Psoas muscle (tissue), 8 donors: ENCODE measurements around the gene MYO15B. TPM values are rescaled to one million over a fixed set of nuclear protein-coding genes. Genes with fewer than 3 reads are reported as not detected.

ENCODE experiments used
- ATAC-seq, 4 donors: fragments of 200-7000 bp; cut with Tn5 transposase; one replicate each; pipeline ENCODE4 v1.9.1; 2020; ENCODE audit warnings: moderate library complexity in 3 of 4, mild to moderate bottlenecking in 2 of 4
- DNase-seq, 2 donors: peaks; one replicate each; pipeline ENCODE4 v3.0.0-alpha.2; 2020
- H3K27ac ChIP-seq: fragments of 200-600 bp; one replicate; pipeline ENCODE4 v1.8.0; 2022
- H3K27me3 ChIP-seq, 3 donors: fragments of 200-600 bp in 1 of 3; one replicate each; pipeline versions ENCODE4 v1.6.1 to v1.8.0; 2013 to 2022; ENCODE audit warnings: low read length in 2 of 3, mild to moderate bottlenecking in 2 of 3, moderate library complexity in 1 of 3; ENCODE audit not compliant: insufficient read depth in 3 of 3
- H3K36me3 ChIP-seq, 2 donors: fragments of 200-600 bp in 1 of 2; one replicate each; pipeline versions ENCODE4 v1.6.1 to v1.8.0; 2013 to 2022; ENCODE audit warnings: low read depth in 1 of 2, mild to moderate bottlenecking in 1 of 2, moderate library complexity in 1 of 2; ENCODE audit not compliant: insufficient read depth in 1 of 2
- H3K4me1 ChIP-seq: fragments of 200-600 bp; one replicate; pipeline ENCODE4 v1.8.0; 2022
- H3K4me3 ChIP-seq: fragments of 200-600 bp; one replicate; pipeline ENCODE4 v1.8.0; 2022; ENCODE audit warnings: mild to moderate bottlenecking
- H3K9me3 ChIP-seq: fragments of 200-600 bp; one replicate; pipeline ENCODE4 v1.8.0; 2022
- CTCF ChIP-seq: fragments of 200-600 bp; IDR thresholded peaks from one replicate; pipeline ENCODE4 v1.8.0; 2022; ENCODE audit warnings: antibody characterized with exemption
- WGBS, 3 donors: extraction: QIAGEN DNeasy Blood & Tissue Kit; methylation state at CpG; one replicate each; pipeline versions ENCODE4 v1.1.6 to v1.1.7; 2013; 5-methylcytosine and 5-hydroxymethylcytosine counted together
- intact Hi-C, 2 donors: fragments of 100-400 bp; cut with DNase I; formaldehyde crosslinking; loops; one replicate each; pipeline versions ENCODE4 v1.11.0 to v1.14.2; 2022
- polyA plus RNA-seq, 3 donors: library from polyadenylated mRNA; stranded (reverse); fragments of 200-250 nt; gene quantifications; one replicate each; pipeline ENCODE4 v1.2.3, GENCODE V29; 2013
- total RNA-seq, 4 donors: library from RNA; stranded (reverse); fragmentation: NEBNext Ultra II Directional in 2 of 4; extraction: Animal tissue kit (Norgen Biotek cat#: 25700) in 2 of 4; gene quantifications; one replicate each; pipeline versions ENCODE4 v1.2.1 to v1.2.4, GENCODE V29; 2021 to 2023
- donor health status: healthy with polysubstance abuse.
- donor health status: DM: no; HTN: no; CAD: no; lungs with moderate emphysema.
- donor health status: Bipolar disorder and iron deficiency.
- donor health status: healthy.
- donor health status: DM: yes; HTN: yes; CAD: no.
- donor health status: DM: no; HTN: no; CAD: no.
- donor health status: DM: no; HTN: no; CAD: no.
- donor health status: DM: yes; HTN: yes; CAD: no.

The MYO15B gene
- total and polyA plus RNA-seq, 7 donors, result 5.2 to 28.2 (median 16.7) TPM

GRCh38 chr17:75667825-75668224 is 80.2 kb downstream of the MYO15B start:
- no peak for TF ChIP-seq CTCF
- 3 to 6% (median 6%) methylated on average over 4 of the region's 4 CpGs for WGBS, 3 donors
- no peak for ATAC-seq
- Histone ChIP-seq H3K27me3 (no peaks in the 10 kb centered on the region), H3K4me3 (peak overlapping the region; percentile 91), H3K4me1 (peaks cover 25% of the 10 kb centered on the region), H3K9me3 (no peaks in the 10 kb centered on the region), H3K36me3 (peaks cover 6 to 63% of the 10 kb centered on the region in 2 donors), H3K27ac (peak overlapping the region; percentile 93)
- no peak for DNase-seq
- intact Hi-C loops, result no loop called here

- Histone ChIP-seq H3K4me3 (peak overlapping the region; percentile 91), H3K36me3 (peaks cover 6 to 63% of the 10 kb centered on the region in 2 donors), H3K9me3 (no peaks in the 10 kb centered on the region), H3K4me1 (peaks cover 25% of the 10 kb centered on the region), H3K27ac (no peak overlapping the region), H3K27me3 (no peaks in the 10 kb centered on the region)
- no peak for ATAC-seq
- DNase-seq, result no peak
- TF ChIP-seq CTCF, result no peak
- WGBS, 3 donors, result 62% methylated on average over 4 of the region's 4 CpGs
- intact Hi-C loops, result no loop called here
Observed at GRCh38 chr17:75668489-75668888, 80.9 kb downstream of the MYO15B start.

GRCh38 chr17:75670868-75671267 is 83.3 kb downstream of the MYO15B start:
- WGBS, 3 donors, result 66 to 77% (median 72%) methylated on average over 5 of the region's 5 CpGs
- no peak for DNase-seq
- intact Hi-C loops, result loop anchor here in 1 of 2 donors (5.0 kb wide), 1 partner anchor 76 kb away; no protein-coding TSS in a partner anchor
- Histone ChIP-seq H3K4me1 (peaks cover 23% of the 10 kb centered on the region), H3K27me3 (no peaks in the 10 kb centered on the region), H3K36me3 (peaks cover 9 to 61% of the 10 kb centered on the region in 2 donors), H3K4me3 (no peak overlapping the region), H3K9me3 (no peaks in the 10 kb centered on the region), H3K27ac (no peak overlapping the region)
- no peak for ATAC-seq
- TF ChIP-seq CTCF, result no peak

GRCh38 chr17:75672011-75672410 is 84.4 kb downstream of the MYO15B start:
- Histone ChIP-seq H3K36me3 (peaks cover 9 to 61% of the 10 kb centered on the region in 2 donors), H3K27ac (no peak overlapping the region), H3K4me1 (peaks cover 26% of the 10 kb centered on the region), H3K4me3 (no peak overlapping the region), H3K9me3 (no peaks in the 10 kb centered on the region), H3K27me3 (no peaks in the 10 kb centered on the region)
- intact Hi-C loops, result loop anchor here in 1 of 2 donors (5.0 kb wide), 1 partner anchor 75 kb away; no protein-coding TSS in a partner anchor
- WGBS, 3 donors, result 93 to 95% (median 94%) methylated on average over 5 of the region's 5 CpGs
- no peak for TF ChIP-seq CTCF
- no peak for DNase-seq
- ATAC-seq, result no peak

- Histone ChIP-seq H3K9me3 (no peaks in the 10 kb centered on the region), H3K27me3 (no peaks in the 10 kb centered on the region), H3K36me3 (peaks cover 11 to 59% of the 10 kb centered on the region in 2 donors), H3K4me1 (peaks cover 19% of the 10 kb centered on the region), H3K27ac (no peak overlapping the region), H3K4me3 (no peak overlapping the region)
- WGBS, 3 donors, result 71 to 78% (median 78%) methylated on average over 4 of the region's 4 CpGs
- intact Hi-C loops, result loop anchor here in 1 of 2 donors (5.0 kb wide), 1 partner anchor 74 kb away; no protein-coding TSS in a partner anchor
- no peak for TF ChIP-seq CTCF
- DNase-seq (no peak), ATAC-seq (no peak)
Observed at GRCh38 chr17:75673487-75673886, 85.9 kb downstream of the MYO15B start.
